ENCODE measurements around the gene STK32C.

Gene STK32C

GRCh38 chr10:132192076-132192975 is 115.4 kb downstream of the STK32C start:
- in situ Hi-C loops (cut with HindIII; ENCODE audit: low sequenced_read_pairs): no loop called here

GRCh38 chr10:132189810-132190422 is 117.8 kb downstream of the STK32C start:
- in situ Hi-C loops (cut with HindIII; ENCODE audit: low sequenced_read_pairs): no loop called here

DNA sequence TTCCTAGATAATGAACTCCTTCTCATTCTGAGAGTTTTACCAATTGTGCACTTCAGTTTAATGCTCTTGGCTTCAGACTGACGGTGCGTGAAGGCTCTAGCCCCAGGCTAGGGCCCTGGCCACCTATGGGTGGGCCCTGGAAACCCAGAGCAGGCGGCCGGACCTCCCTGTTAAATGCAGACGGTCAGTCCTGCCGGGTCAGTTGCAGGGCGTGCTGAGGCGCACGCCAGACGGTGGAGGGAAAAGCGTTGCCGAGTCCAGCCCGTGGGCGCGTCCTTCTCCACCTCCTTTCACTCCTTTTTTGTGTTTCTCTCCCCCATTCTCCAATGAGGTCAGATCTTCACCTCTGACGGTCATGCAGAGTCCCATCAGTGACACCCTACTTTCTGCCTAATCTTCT is 118.7 kb downstream of the STK32C start:
- in situ Hi-C loops (cut with HindIII; ENCODE audit: low sequenced_read_pairs): no loop called here

DNA sequence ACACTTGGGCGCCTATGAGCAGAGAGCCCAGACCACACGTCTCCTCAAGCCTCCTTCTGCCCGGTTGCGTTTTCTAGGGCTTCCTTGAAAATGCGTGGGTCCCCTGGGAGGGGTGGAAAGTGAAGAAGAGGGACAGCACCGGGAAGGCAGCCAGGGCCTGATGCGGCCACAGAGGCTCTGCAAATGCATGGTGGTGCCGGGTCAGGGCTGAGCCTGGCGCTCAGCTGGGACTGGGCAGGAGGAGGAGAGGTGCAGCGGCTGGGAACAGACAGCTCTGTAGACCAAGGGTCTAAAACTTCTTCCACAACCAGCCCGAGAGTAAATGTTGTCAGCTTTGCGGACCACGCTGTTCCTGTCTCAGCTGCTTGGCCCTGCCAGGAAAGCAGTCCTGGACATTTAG is 119.4 kb downstream of the STK32C start:
- in situ Hi-C loops (cut with HindIII; ENCODE audit: low sequenced_read_pairs): no loop called here

- in situ Hi-C loops (cut with HindIII; ENCODE audit: low sequenced_read_pairs): no loop called here
These were observed 120.2 kb downstream of the STK32C start for GRCh38 chr10:132187430-132188138.

DNA sequence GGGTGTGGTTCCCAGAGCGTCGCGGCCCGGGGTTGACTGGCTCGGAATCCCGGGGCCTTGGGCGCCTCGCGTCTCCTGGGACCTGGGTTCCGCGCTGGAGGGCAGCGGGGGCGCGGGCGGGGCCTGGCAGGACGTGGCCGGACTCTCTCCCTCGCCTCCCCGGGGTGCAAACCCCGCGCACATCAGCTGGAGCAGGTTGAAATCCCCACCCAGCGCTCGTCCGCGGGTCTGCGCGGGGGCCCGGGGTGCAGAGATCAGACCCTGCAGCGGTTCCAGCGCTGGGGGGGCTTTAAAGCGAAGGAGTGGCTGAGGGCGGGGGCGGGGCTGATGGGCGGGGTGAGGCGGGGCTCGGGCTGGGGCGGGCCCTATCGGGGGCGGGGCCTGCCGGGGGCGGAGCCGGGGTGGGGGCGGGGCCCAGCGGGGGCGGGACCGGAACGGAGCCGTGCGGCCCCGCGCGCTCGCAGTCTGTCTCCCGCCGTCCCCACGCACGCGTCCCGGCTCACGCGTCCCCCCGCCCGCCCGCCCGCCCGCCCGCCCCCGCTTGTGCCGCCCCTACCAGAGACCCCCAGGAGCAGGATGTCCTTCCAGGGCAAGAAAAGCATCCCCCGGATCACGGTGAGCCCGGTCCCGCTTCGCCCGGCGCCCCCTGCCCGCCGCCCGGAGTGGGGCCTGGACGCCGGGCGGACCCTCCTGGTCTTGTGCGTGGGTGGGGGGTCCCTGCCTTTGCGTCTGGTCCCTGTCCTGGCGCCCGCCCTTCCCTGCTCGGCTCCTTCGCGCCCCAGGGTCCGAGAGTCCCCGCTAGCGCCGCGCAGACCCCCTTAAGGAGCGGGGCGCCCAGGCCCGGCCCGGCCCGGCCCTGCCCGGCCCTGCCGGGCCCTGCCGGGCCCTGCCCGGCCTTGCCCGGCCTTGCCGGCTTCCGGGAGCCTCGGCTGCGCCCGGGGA is 121.0 kb downstream of the STK32C start, which contains the start of gene DPYSL4:
Gene DPYSL4, plus strand, starts transcription at position 461 of the 942 bp plus-strand sequence. Its CDS starts 116 bp downstream, at position 577.
- in situ Hi-C loops (cut with HindIII; ENCODE audit: low sequenced_read_pairs): no loop called here

DNA sequence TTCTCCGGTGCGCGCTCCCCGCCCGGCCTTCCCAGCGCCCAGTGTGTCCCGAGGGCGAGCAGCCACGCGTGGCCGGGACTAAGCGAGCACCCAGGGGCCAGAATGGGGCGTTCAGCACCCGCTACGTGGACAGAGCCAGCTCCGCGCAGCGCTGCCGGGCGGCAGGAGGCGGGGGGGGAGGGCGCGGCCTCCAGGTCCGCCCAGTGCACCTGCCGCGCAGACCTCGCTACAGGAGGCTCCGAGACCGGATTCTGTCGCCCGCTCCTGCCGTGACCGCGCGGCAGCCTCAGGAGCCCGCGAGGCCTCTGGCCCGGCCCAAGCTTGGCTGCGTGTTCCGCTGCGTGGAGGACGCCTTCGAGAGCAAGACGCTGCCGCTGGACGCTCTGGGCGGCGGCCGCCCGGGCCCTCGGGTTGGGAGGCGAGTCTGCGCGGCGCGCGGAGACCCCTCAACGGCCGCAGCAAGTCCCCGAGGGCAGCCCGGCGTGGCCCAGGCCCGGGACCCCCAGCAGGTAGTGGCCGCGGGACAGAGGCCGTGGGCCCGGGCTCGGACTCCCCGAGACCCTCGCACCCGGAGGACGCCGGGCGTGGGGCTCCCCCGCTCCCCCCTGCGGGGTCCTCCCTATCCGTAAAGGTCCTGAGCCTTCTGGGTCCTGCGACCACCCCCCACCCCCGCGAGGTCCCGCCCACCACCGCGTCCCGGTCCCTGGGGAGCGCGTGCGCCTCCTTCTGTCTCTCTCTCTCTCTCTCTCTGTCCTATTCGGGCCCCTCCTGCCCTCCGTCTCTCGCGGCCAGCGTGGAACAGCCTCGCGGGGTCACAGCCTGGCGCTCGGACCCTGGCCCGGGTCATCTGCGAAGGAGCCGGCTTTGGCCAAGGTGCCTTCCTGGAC is 121.9 kb downstream of the STK32C start:
- in situ Hi-C loops (cut with HindIII; ENCODE audit: low sequenced_read_pairs): no loop called here

- in situ Hi-C loops (cut with HindIII; ENCODE audit: low sequenced_read_pairs): no loop called here
These were observed 122.7 kb downstream of the STK32C start for GRCh38 chr10:132184816-132185593.

- in situ Hi-C loops (cut with HindIII; ENCODE audit: low sequenced_read_pairs): no loop called here
These were observed 124.7 kb downstream of the STK32C start for GRCh38 chr10:132183046-132183445.

DNA sequence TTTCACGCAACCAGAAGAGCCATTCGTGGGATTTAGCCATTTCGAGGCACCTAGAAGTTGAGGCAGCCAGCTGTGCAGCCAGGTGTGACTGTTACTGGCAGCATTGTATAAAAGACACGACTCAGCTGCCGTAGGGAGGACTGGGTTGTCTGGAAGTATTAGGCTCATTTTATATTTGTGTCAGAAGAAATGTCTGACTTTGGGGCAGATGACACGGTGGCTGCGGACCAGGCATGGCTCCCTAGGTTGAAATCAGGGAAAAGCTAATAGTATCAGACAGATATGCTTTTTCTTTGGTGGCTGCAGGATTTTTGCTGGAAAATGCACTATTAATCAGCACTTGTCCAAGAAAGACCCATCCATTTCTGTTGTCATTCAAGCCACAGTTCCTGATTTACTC is 125.2 kb downstream of the STK32C start:
- in situ Hi-C loops (cut with HindIII; ENCODE audit: low sequenced_read_pairs): no loop called here

GRCh38 chr10:132181691-132182425 is 125.9 kb downstream of the STK32C start:
- in situ Hi-C loops (cut with HindIII; ENCODE audit: low sequenced_read_pairs): no loop called here

- in situ Hi-C loops (cut with HindIII; ENCODE audit: low sequenced_read_pairs): no loop called here
These were observed 127.0 kb downstream of the STK32C start for GRCh38 chr10:132180736-132181135.

DNA sequence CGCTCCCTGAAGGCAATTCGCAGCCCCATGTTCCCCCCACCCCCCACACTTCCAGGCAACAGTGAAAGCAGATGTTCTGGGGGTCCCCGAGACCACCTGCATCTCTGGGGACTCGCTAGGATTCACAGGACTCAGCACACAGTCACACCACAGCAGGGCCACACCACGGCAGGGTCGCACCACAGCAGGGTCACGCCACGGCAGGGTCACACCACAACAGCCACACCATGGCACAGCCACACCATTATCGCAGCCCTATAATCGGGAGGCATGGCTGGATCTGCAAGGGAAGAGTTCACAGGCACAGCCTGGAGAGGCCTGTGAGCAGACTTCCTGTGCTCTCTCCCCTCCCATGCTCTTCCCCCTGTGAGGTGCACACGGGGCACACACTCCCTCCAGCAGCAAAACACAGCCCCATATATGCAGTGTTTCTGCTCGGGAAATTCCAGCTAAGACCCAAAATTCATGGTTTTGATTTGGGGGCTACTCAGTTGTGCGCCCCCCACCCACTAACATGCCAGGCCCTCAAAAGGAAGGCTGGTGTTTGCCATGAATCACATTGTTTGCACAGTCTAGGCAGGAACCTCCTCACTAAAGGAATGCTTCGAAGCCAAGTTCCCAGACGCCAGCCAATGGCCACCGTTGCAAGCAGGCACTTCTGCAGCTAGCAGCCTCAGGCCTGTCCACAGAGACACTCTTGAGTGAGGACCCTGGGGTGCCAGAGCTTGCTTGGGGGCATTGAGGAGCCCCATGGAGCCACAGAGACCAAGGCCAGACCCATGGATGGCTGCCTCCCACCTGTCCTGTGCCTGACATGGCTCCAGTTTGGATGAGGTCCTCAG is 128.0 kb downstream of the STK32C start:
- in situ Hi-C loops (cut with HindIII; ENCODE audit: low sequenced_read_pairs): no loop called here

DNA sequence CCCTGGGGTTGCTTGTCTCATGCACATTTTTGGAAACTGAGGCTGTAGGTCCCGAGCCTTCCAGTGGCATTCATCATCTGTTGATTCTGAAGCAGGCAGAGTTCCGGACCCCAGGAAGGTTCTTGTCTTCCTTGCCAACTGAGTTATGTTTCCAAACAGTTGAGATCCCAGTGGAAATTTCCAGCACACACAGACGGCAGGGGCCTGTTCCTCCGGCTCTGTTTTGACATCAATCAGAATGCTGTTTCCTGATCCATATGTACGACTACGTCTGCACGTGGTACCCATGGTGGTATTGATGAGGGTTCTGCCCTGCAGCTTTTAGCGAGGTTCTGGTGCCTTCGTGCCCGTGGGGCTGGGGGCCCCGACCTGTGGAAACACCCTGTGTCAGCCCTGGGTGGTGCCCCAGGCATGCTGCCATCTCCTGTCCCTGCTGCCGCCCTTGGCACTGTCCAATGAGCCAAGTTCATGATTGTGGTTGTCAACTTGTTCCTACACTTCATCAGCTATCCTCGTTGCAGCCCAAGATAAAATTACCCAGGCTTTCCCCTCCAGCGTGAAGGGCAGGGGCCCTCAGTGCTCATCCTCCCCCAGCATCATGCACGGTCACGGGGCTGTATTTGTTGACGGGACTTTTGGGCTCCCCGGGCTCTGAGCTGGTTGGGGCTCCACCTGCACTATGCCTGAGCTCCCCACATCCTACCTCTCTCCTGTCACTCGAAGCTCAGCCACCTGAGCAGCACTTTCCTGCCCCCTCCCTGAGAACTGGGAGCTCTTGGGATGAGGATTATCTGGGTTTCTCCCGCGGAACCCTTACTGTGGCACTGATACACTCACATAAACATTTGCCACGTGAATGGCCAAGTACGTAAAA is 128.8 kb downstream of the STK32C start:
- in situ Hi-C loops (cut with HindIII; ENCODE audit: low sequenced_read_pairs): no loop called here

DNA sequence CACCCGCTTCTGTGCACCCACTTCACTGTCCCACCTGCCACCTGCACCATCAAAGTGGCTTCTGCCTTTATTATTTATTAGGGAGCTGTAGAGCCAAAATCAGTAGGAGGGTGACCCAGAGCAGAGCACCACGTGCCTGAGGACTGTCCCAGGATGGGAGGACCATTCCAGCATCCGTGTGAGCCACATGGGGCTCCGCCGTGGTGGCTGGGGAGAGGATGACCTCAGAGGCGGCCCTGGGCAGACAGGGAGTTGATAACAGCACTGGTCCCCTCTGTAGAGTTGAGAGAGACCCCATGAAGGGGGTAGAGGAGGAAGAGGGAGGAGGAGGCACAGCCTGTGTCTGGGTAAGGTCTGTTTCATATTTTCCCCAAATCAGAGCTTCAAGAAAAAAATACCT is 129.7 kb downstream of the STK32C start:
- in situ Hi-C loops (cut with HindIII; ENCODE audit: low sequenced_read_pairs): no loop called here
